Measurements from ENCODE around the gene TBC1D9B. TPM values are rescaled to one million over a fixed set of nuclear protein-coding genes. Genes with fewer than 3 reads are reported as not detected.

The TBC1D9B gene
- total RNA-seq, 1 experiment from 2014 or later = 127 TPM

GRCh38 chr5:179895861-179896260, 11.8 kb downstream of the TBC1D9B start (continued):
- no peak for TF ChIP-seq CTCF (IDR thresholded peaks at IDR 0.05 in 2 of 3, conservative IDR thresholded peaks at IDR 0.05 in 1 of 3; ENCODE audit: borderline replicate concordance in 1 of 3, insufficient read depth in 1 of 3, low read depth in 2 of 3, low read length in 2 of 3)
- TF ChIP-seq CBX3 (IDR thresholded peaks at IDR 0.05; ENCODE audit: low read depth) = no peak
- TF ChIP-seq ELF1 (IDR thresholded peaks at IDR 0.05; ENCODE audit: borderline replicate concordance, low read depth) = no peak
- no peak for TF ChIP-seq SIN3A (IDR thresholded peaks at IDR 0.05; ENCODE audit: low read depth)
- no peak for TF ChIP-seq JUND (IDR thresholded peaks at IDR 0.05)

GRCh38 chr5:179893958-179894895, 13.5 kb downstream of the TBC1D9B start:
- POLR2A ChIA-PET = no interaction called here
- H3K4me2 ChIP-seq (ENCODE audit: low read length) = no peak overlapping the region
- no peaks in the 10 kb centered on the region for H3K9me2 ChIP-seq (ENCODE audit: insufficient read depth)
- H3K27ac ChIP-seq (ENCODE audit: low read depth, low read length) = no peak overlapping the region
- H3K4me3 ChIP-seq (replicated peaks in 1 of 2; ENCODE audit: low read depth in 1 of 2, low read length in 2 of 2) = no peak overlapping the region
- H3K9ac ChIP-seq (ENCODE audit: low read length) = no peak overlapping the region
- H3K27me3 ChIP-seq (ENCODE audit: insufficient read depth, low read length) = no peaks in the 10 kb centered on the region
- ATAC-seq (no peak), DNase-seq (ENCODE audit: low read depth, low spot score) (no peak)
- BruUV-seq (replicated peaks) = no TSS peak
- TF ChIP-seq ZNF274 (IDR thresholded peaks at IDR 0.05; ENCODE audit: low read depth, low read length) (no peak), TCF7L2 (IDR thresholded peaks at IDR 0.05; ENCODE audit: borderline replicate concordance, extremely low read depth, insufficient read depth, insufficient read length) (no peak), EZH2phosphoT487 (IDR thresholded peaks at IDR 0.05; ENCODE audit: borderline replicate concordance) (no peak), ELF1 (IDR thresholded peaks at IDR 0.05; ENCODE audit: borderline replicate concordance, low read depth) (no peak), EZH2 (IDR thresholded peaks at IDR 0.05) (no peak), ZFX (IDR thresholded peaks at IDR 0.05) (no peak)
- TF ChIP-seq, protein P1, sequence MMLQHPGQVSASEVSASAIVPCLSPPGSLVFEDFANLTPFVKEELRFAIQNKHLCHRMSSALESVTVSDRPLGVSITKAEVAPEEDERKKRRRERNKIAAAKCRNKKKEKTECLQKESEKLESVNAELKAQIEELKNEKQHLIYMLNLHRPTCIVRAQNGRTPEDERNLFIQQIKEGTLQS (IDR thresholded peaks at IDR 0.05) = no peak
- TF ChIP-seq, protein P2, sequence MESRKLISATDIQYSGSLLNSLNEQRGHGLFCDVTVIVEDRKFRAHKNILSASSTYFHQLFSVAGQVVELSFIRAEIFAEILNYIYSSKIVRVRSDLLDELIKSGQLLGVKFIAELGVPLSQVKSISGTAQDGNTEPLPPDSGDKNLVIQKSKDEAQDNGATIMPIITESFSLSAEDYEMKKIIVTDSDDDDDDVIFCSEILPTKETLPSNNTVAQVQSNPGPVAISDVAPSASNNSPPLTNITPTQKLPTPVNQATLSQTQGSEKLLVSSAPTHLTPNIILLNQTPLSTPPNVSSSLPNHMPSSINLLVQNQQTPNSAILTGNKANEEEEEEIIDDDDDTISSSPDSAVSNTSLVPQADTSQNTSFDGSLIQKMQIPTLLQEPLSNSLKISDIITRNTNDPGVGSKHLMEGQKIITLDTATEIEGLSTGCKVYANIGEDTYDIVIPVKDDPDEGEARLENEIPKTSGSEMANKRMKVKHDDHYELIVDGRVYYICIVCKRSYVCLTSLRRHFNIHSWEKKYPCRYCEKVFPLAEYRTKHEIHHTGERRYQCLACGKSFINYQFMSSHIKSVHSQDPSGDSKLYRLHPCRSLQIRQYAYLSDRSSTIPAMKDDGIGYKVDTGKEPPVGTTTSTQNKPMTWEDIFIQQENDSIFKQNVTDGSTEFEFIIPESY (IDR thresholded peaks at IDR 0.05; ENCODE audit: extremely low read depth, insufficient replicate concordance, low read length) = no peak
- no peaks in the 10 kb centered on the region for H3K79me2 ChIP-seq (ENCODE audit: insufficient read depth, low read length)
- H4K20me1 ChIP-seq (ENCODE audit: insufficient read depth) = no peaks in the 10 kb centered on the region
- intact Hi-C loops (cut with micrococcal nuclease) = no loop called here
- RAD21 ChIA-PET (ENCODE audit: low non-redundant PET in 1 of 2, low total read pairs in 2 of 2, uncharacterized antibody in 2 of 2, unreplicated experiment in 2 of 2) = no interaction called here
- no peaks in the 10 kb centered on the region for H3K4me1 ChIP-seq (ENCODE audit: control insufficient read depth in 1 of 2, insufficient read depth in 2 of 2, low read length in 2 of 2)
- no peaks in the 10 kb centered on the region for H3K9me3 ChIP-seq (ENCODE audit: control insufficient read depth in 1 of 2, insufficient read depth in 1 of 2, low read depth in 1 of 2, low read length in 2 of 2)
- CTCF ChIA-PET = no interaction called here
- no peak overlapping the region for H2AFZ ChIP-seq (ENCODE audit: low read depth, low read length, poor library complexity, severe bottlenecking)
- H3K36me3 ChIP-seq (ENCODE audit: control insufficient read depth in 1 of 2, insufficient read depth in 2 of 2, low read length in 2 of 2) = peaks cover 47 to 52% of the 10 kb centered on the region in 2 experiments

Data from HCT116 (cell line).